Measurements from ENCODE around the gene DNAJC7. TPM values are rescaled to one million over a fixed set of nuclear protein-coding genes. Genes with fewer than 3 reads are reported as not detected.

The DNAJC7 gene
- total RNA-seq, 6 donors from 2014 or later = 53.2 to 109 (median 73.5) TPM

GRCh38 chr17:42060231-42060630 is 43.0 kb upstream of the DNAJC7 start:
- Histone ChIP-seq H3K4me3 (no peak overlapping the region), H3K9me3 (no peaks in the 10 kb centered on the region), H3K27me3 (no peaks in the 10 kb centered on the region), H3K36me3 (no peaks in the 10 kb centered on the region), H3K27ac (no peak overlapping the region), H3K4me1 (peaks cover 0 to 9% (median 2%) of the 10 kb centered on the region in 4 donors)
- TF ChIP-seq CTCF (IDR thresholded peaks at IDR 0.05) = no peak
- TF ChIP-seq POLR2A (IDR thresholded peaks at IDR 0.05) = no peak
- TF ChIP-seq EP300 (IDR thresholded peaks at IDR 0.05) = no peak
- TF ChIP-seq POLR2AphosphoS5 (IDR thresholded peaks at IDR 0.05) = no peak
- ATAC-seq (ENCODE audit: low FRiP score in 2 of 2) (no peak), DNase-seq (no peak)
- 84 to 87% methylated on average over 4 of the region's 4 CpGs for WGBS, 2 donors

- Histone ChIP-seq H3K27ac (no peak overlapping the region), H3K4me3 (no peak overlapping the region), H3K4me1 (peaks cover 0 to 9% (median 2%) of the 10 kb centered on the region in 4 donors), H3K27me3 (no peaks in the 10 kb centered on the region), H3K9me3 (no peaks in the 10 kb centered on the region), H3K36me3 (no peaks in the 10 kb centered on the region)
- TF ChIP-seq EP300 (IDR thresholded peaks at IDR 0.05) = no peak
- no peak for TF ChIP-seq POLR2AphosphoS5 (IDR thresholded peaks at IDR 0.05)
- TF ChIP-seq POLR2A (IDR thresholded peaks at IDR 0.05) = no peak
- no peak for TF ChIP-seq CTCF (IDR thresholded peaks at IDR 0.05)
- 61 to 68% methylated on average over 4 of the region's 4 CpGs for WGBS, 2 donors
- ATAC-seq (ENCODE audit: low FRiP score in 2 of 2) (no peak), DNase-seq (no peak)
Observed at GRCh38 chr17:42059815-42060214, 42.6 kb upstream of the DNAJC7 start.

GRCh38 chr17:42058063-42058462 is 40.8 kb upstream of the DNAJC7 start:
- 70% methylated on average over 7 of the region's 7 CpGs; no CpG with 5 or more reads in 1 of the 2 donors for WGBS, 2 donors
- no peak for TF ChIP-seq EP300 (IDR thresholded peaks at IDR 0.05)
- TF ChIP-seq CTCF (IDR thresholded peaks at IDR 0.05) = no peak
- TF ChIP-seq POLR2A (IDR thresholded peaks at IDR 0.05) = no peak
- no peak for TF ChIP-seq POLR2AphosphoS5 (IDR thresholded peaks at IDR 0.05)
- Histone ChIP-seq H3K4me1 (no peaks in the 10 kb centered on the region), H3K4me3 (no peak overlapping the region), H3K27ac (no peak overlapping the region), H3K27me3 (no peaks in the 10 kb centered on the region), H3K9me3 (no peaks in the 10 kb centered on the region), H3K36me3 (no peaks in the 10 kb centered on the region)
- no peak for DNase-seq
- ATAC-seq (ENCODE audit: low FRiP score in 2 of 2) = no peak

GRCh38 chr17:42056635-42057034 is 39.4 kb upstream of the DNAJC7 start:
- Histone ChIP-seq H3K27ac (no peak overlapping the region), H3K36me3 (no peaks in the 10 kb centered on the region), H3K4me1 (no peaks in the 10 kb centered on the region), H3K4me3 (no peak overlapping the region), H3K9me3 (no peaks in the 10 kb centered on the region), H3K27me3 (no peaks in the 10 kb centered on the region)
- TF ChIP-seq POLR2A (IDR thresholded peaks at IDR 0.05) (no peak), EP300 (IDR thresholded peaks at IDR 0.05) (no peak), POLR2AphosphoS5 (IDR thresholded peaks at IDR 0.05) (no peak), CTCF (IDR thresholded peaks at IDR 0.05) (no peak)
- ATAC-seq (ENCODE audit: low FRiP score in 2 of 2) = no peak
- WGBS, 2 donors = 70 to 78% methylated on average over 3 of the region's 3 CpGs
- no peak for DNase-seq

GRCh38 chr17:42055496-42055895 is 38.3 kb upstream of the DNAJC7 start:
- no peak overlapping the region for H3K4me3 ChIP-seq
- H3K27me3 ChIP-seq = no peaks in the 10 kb centered on the region
- H3K27ac ChIP-seq = no peak overlapping the region
- no peaks in the 10 kb centered on the region for H3K9me3 ChIP-seq
- no peaks in the 10 kb centered on the region for H3K36me3 ChIP-seq
- 51 to 68% methylated on average over 6 of the region's 6 CpGs for WGBS, 2 donors
- DNase-seq = no peak
- H3K4me1 ChIP-seq = peaks cover 5 to 6% (median 6%) of the 10 kb centered on the region in 4 donors
- TF ChIP-seq POLR2AphosphoS5 (IDR thresholded peaks at IDR 0.05) (no peak), POLR2A (IDR thresholded peaks at IDR 0.05) (no peak), CTCF (IDR thresholded peaks at IDR 0.05) (no peak), EP300 (IDR thresholded peaks at IDR 0.05) (no peak)
- ATAC-seq (ENCODE audit: low FRiP score in 2 of 2) = no peak

All from upper lobe of left lung (tissue), 6 donors.